A375 (cell line): ENCODE results near the gene PRELID1. TPM values are rescaled to one million over a fixed set of nuclear protein-coding genes. Genes with fewer than 3 reads are reported as not detected.

Experiments used
- total RNA-seq: library from RNA; depleted of rRNA; stranded (reverse); fragments of >200 nt; shearing (Covaris generic); gene quantifications from 2 replicates; pipeline ENCODE4 v1.2.3, GENCODE V29; 2014; rRNA removed

Gene PRELID1
- total RNA-seq: 332 and 346 TPM in 2 replicates

GRCh38 chr5:177303121-177303924 is at the start of gene PRELID1, which contains the start of gene RAB24:
Gene PRELID1 (plus strand): TSS chr5:177303799. CDS start chr5:177303986, 187 bp downstream.
Gene RAB24 (minus strand): TSS chr5:177303719. CDS start chr5:177303288, 431 bp downstream.

GRCh38 chr5:177311723-177312648 is 8.4 kb downstream of the PRELID1 start, which contains the start of gene MXD3:
Gene MXD3 (minus strand): TSS chr5:177311898. CDS start chr5:177311830, 68 bp downstream.

DNA sequence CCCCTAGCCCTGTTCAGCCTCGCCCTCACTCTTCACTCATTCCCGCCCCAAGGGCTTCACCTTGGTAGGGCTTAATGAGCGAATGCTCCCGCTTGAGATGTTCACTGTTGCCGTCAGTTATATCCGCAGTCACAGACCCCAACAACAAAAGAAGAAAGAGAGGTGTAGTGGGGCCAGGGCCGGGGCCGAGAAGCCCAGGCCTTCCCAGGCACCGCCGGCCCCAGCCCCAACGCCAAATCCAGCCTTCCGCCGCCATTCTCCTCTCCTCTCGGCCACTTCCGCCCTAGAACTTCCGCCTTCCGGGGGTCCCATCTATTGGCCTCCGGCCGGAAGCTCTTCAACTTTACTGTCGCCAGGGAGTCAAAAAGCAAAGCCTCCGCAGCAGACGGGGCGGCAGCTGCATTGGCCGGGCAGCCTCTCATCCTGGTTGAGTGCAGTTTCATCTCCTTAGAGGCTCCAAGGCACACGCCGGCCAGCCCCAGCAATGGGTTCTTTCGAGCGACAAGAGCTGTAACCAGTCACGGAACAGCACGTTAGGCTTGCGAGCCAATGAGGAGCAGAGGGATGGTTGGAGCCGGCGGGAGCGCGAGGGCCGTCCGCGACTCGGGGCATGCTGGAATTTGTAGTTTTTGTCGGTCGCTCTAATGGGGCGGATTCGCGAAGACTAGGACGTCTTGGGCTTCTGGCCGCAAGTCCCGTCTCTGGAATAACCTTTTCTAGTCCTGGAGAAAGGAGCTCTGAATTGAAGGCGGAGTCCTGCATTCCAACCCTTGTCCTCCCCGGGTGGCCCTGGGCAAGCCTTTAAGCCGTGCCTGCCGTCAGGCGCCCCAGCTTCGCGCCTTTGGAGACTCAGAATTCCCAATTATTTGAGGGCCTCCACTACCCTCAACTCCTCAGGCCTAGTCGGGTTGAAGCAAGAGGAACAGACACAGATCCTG is 48.1 kb downstream of the PRELID1 start, which contains the start of gene LMAN2:
Gene LMAN2, minus strand, starts transcription at position 277 of the 938 bp plus-strand sequence. Its CDS starts 21 bp downstream, at position 256.

Other genes starting within 250 kb of the PRELID1 start
- gene FGFR4, start 216.9 kb upstream of the PRELID1 start, total RNA-seq: 9.3 and 10.5 TPM in 2 replicates
- gene NSD1, start 170.0 kb upstream of the PRELID1 start, total RNA-seq: 49.3 and 60.0 TPM in 2 replicates
- gene RAB24, start 80 bp upstream of the PRELID1 start, total RNA-seq: 46.7 and 50.8 TPM in 2 replicates
- gene MXD3, start 8.1 kb downstream of the PRELID1 start, total RNA-seq: 38.9 and 51.6 TPM in 2 replicates
- gene LMAN2, start 47.9 kb downstream of the PRELID1 start, total RNA-seq: 178 and 261 TPM in 2 replicates
- gene RGS14, start 54.1 kb downstream of the PRELID1 start, total RNA-seq: 9.8 and 14.0 TPM in 2 replicates
- gene SLC34A1, start 80.6 kb downstream of the PRELID1 start, total RNA-seq: 0.34 and 0.61 TPM in 2 replicates
- not detected in 2 replicates for gene PFN3, start 96.9 kb downstream of the PRELID1 start, total RNA-seq
- 5.4 and 5.5 TPM in 2 replicates for gene F12, start 105.8 kb downstream of the PRELID1 start, total RNA-seq
- 38.4 and 42.5 TPM in 2 replicates for gene GRK6, start 122.9 kb downstream of the PRELID1 start, total RNA-seq
- gene PRR7, start 143.0 kb downstream of the PRELID1 start, total RNA-seq: 41.0 and 48.8 TPM in 2 replicates
- gene DBN1, start 169.8 kb downstream of the PRELID1 start, total RNA-seq: 103 and 122 TPM in 2 replicates
- gene PDLIM7, start 193.8 kb downstream of the PRELID1 start, total RNA-seq: 162 and 184 TPM in 2 replicates
- 2.3 and 3.1 TPM in 2 replicates for gene DOK3, start 206.0 kb downstream of the PRELID1 start, total RNA-seq
- gene DDX41, start 213.2 kb downstream of the PRELID1 start, total RNA-seq: 157 and 168 TPM in 2 replicates